ENCODE data around the gene TAF3. TPM values are rescaled to one million over a fixed set of nuclear protein-coding genes. Genes with fewer than 3 reads are reported as not detected.

Gene TAF3
- total RNA-seq, 4 donors from 2014 or later, result 11.7 to 12.6 (median 12.4) TPM

DNA sequence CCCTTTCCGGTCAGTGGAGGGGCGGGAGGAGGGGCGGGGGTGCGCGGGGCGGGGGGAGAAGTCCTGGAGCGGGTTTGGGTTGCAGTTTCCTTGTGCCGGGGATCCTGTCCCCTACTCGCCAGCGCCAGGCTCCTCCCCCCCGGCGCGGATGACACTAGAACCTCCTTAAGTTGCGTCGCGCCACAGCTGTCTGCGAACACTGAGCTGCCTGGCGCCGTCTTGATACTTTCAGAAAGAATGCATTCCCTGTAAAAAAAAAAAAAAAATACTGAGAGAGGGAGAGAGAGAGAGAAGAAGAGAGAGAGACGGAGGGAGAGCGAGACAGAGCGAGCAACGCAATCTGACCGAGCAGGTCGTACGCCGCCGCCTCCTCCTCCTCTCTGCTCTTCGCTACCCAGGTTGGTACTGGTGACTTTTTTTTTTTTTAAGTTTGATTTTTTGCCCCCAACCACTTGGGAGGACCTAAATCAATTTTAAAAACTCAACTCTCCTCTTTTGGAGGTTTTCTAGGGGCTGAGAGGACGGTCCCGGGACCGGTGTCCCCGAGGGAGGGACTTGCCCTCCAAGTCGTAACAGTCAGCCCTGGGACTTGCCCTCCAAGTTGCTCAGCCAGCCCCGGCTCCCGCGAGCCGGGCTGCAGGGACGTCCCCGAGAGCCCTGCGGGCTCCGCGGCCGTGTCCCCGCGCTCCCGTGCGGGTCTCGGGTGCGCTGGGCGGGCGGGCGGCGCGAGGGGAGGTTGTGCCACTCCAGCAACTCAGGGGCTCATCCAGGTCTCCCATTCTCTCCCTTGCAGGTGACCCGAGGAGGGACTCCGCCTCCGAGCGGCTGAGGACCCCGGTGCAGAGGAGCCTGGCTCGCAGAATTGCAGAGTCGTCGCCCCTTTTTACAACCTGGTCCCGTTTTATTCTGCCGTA, 236.4 kb downstream of the TAF3 start, which contains the start of gene GATA3:
Gene GATA3, plus strand, starts transcription at position 195 of the 914 bp plus-strand sequence. CDS start 968 bp downstream, outside the sequence.
- DNase-seq (ENCODE audit: low spot score in 2 of 2), result no peak
- peaks cover 5 to 100% of the 10 kb centered on the region in 2 donors for H3K27me3 ChIP-seq
- no peaks in the 10 kb centered on the region for H3K9me3 ChIP-seq
- TF ChIP-seq CTCF (IDR thresholded peaks at IDR 0.05) (no peak), EP300 (IDR thresholded peaks at IDR 0.05) (no peak), POLR2A (IDR thresholded peaks at IDR 0.05) (no peak)
- peak within 1 kb of the TSS; percentile 16 to 49 (median 30) for H3K4me3 ChIP-seq
- WGBS, 2 donors, result 2 to 4% methylated on average over 45 to 54 of the region's 65 CpGs
- H3K4me1 ChIP-seq, result peaks cover 0 to 76% (median 47%) of the 10 kb centered on the region in 4 donors
- no peaks in the 10 kb centered on the region for H3K36me3 ChIP-seq
- peak within 1 kb of the TSS in 1 of 4 donors; percentile 22 for H3K27ac ChIP-seq

DNA sequence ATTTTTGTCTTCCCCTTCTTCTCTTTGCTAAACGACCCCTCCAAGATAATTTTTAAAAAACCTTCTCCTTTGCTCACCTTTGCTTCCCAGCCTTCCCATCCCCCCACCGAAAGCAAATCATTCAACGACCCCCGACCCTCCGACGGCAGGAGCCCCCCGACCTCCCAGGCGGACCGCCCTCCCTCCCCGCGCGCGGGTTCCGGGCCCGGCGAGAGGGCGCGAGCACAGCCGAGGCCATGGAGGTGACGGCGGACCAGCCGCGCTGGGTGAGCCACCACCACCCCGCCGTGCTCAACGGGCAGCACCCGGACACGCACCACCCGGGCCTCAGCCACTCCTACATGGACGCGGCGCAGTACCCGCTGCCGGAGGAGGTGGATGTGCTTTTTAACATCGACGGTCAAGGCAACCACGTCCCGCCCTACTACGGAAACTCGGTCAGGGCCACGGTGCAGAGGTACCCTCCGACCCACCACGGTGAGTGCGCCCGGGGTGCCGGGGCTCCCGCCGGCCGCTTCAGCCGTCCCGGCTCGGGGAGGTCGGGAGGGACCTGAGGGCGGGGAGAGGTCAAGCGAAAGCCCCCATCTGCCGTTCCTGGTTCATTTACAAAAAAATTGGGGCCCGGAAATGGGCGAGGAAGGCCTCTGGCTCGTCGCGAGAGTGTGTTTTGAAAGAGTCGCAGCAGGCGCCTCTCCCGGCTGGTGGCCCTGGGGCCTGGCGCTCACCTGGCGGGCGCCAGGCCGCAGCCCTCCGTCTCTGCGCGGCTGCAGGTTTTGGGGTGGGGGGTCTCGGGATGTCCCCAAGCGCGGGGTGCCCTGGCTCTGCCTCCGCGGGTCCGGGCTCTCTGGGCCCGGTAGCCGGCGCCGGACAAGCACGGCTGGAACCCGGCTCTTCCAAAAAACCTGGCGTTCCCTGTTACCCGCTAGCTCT, 237.4 kb downstream of the TAF3 start:
- no peak for TF ChIP-seq CTCF (IDR thresholded peaks at IDR 0.05)
- no peak for TF ChIP-seq POLR2A (IDR thresholded peaks at IDR 0.05)
- no peak for TF ChIP-seq EP300 (IDR thresholded peaks at IDR 0.05)
- Histone ChIP-seq H3K27ac (peak overlapping the region in 1 of 4 donors; percentile 50), H3K4me1 (peaks cover 0 to 76% (median 42%) of the 10 kb centered on the region in 4 donors), H3K36me3 (no peaks in the 10 kb centered on the region), H3K4me3 (peak overlapping the region in 2 of 4 donors; percentile 42 to 49), H3K27me3 (peaks cover 5 to 100% of the 10 kb centered on the region in 2 donors), H3K9me3 (no peaks in the 10 kb centered on the region)
- no peak for DNase-seq (ENCODE audit: low spot score in 2 of 2)
- 13 to 17% methylated on average over 38 to 63 of the region's 85 CpGs for WGBS, 2 donors

DNA sequence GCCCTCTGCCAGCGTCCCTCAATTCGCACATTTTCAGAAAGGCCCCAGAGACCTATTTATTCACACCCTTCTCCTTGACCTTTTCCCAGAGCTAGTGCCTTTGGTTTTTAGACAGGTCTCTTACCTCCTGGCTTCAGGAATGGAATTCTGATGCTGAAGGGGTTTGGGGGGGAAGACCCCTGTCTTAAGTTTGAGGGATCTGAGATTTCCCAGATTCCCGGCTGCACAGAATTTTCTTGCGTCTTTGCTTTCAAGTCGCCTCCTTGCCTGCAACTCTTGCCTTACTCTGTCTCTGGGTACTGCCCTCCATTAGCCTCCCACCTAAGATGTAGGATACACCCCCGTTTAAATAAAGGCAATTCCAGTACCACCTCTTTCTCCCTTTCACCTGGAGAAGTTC, 238.1 kb downstream of the TAF3 start:
- 66 to 67% methylated on average over 6 of the region's 6 CpGs for WGBS, 2 donors
- no peaks in the 10 kb centered on the region for H3K36me3 ChIP-seq
- H3K27ac ChIP-seq, result peak overlapping the region in 1 of 4 donors; percentile 50
- peaks cover 5 to 100% of the 10 kb centered on the region in 2 donors for H3K27me3 ChIP-seq
- peaks cover 0 to 72% (median 35%) of the 10 kb centered on the region in 4 donors for H3K4me1 ChIP-seq
- H3K9me3 ChIP-seq, result no peaks in the 10 kb centered on the region
- TF ChIP-seq CTCF (IDR thresholded peaks at IDR 0.05) (no peak), POLR2A (IDR thresholded peaks at IDR 0.05) (no peak), EP300 (IDR thresholded peaks at IDR 0.05) (no peak)
- DNase-seq (ENCODE audit: low spot score in 2 of 2), result no peak
- peak overlapping the region in 2 of 4 donors; percentile 42 to 49 for H3K4me3 ChIP-seq

DNA sequence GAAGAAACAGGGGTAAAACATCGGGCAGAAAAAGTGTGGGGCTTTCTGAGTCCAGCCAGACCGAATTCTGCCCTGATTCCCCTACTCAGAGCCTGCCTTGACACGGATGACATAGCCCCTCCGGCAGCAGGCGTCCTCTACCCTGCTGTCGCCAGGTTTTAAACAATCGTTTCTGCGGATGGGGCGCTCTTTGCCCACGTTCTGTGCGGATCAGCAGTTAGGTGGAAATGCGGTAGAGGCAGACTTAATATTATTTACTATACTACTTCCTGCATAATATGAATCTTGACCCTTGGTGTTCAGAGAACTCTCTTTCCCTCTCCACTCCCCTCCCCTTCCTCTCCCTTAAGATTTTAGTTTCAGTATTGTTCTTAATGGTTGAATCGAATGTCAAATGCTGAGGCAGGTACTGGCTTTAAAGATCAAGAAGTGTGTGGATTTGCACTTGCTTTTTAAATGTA, 238.6 kb downstream of the TAF3 start:
- Histone ChIP-seq H3K27me3 (peaks cover 5 to 100% of the 10 kb centered on the region in 2 donors), H3K36me3 (no peaks in the 10 kb centered on the region), H3K4me3 (peak overlapping the region in 1 of 4 donors; percentile 42), H3K4me1 (peaks cover 0 to 67% (median 30%) of the 10 kb centered on the region in 4 donors), H3K9me3 (no peaks in the 10 kb centered on the region), H3K27ac (peak overlapping the region in 1 of 4 donors; percentile 50)
- WGBS, 2 donors, result 56 to 73% methylated on average over 13 of the region's 13 CpGs
- no peak for DNase-seq (ENCODE audit: low spot score in 2 of 2)
- TF ChIP-seq EP300 (IDR thresholded peaks at IDR 0.05) (no peak), CTCF (IDR thresholded peaks at IDR 0.05) (no peak), POLR2A (IDR thresholded peaks at IDR 0.05) (no peak)
